GM12878 (cell line): ENCODE measurements around the gene CYP2J2. TPM values are rescaled to one million over a fixed set of nuclear protein-coding genes. Genes with fewer than 3 reads are reported as not detected.
"Not testable (repeated sequence)": the region's sequence is repeated elsewhere in the genome, so short reads cannot be mapped to it uniquely, and the experiment has no call there.

Experiments used
- ATAC-seq: fragments of 200-7000 bp; cut with Tn5 transposase; 3 replicates; pipeline ENCODE4 v1.9.1; 2020; ENCODE audit warnings: mild to moderate bottlenecking, moderate library complexity
- BruUV-seq: library from RNA; stranded (reverse); fragments of 400-500 nt; replicated peaks from 2 replicates; lab custom pipeline; 2021; lab: Mats Ljungman, UMichigan
- CTCF ChIA-PET: fragments of 300-600 bp; sonication (Branson Sonifier 250); formaldehyde crosslinking; extraction: SDS; loops from one replicate; lab custom pipeline; 2021; ENCODE audit warnings: inconsistent platforms; lab: Yijun Ruan, JAX
- POLR2A ChIA-PET: fragments of 350-600 bp; formaldehyde crosslinking; extraction: SDS; loops from one replicate; lab custom pipeline; 2021; ENCODE audit warnings: inconsistent platforms; lab: Charles Lee
- RAD21 ChIA-PET: fragments of 300-600 bp; sonication (Branson Sonifier 250); formaldehyde crosslinking; loops from one replicate; lab custom pipeline; 2023; ENCODE audit warnings: antibody characterized with exemption; ENCODE audit not compliant: unreplicated experiment; lab: Charles Lee
- SMC1A ChIA-PET: fragments of 300-600 bp; sonication (Branson Sonifier 250); formaldehyde crosslinking; loops from one replicate; lab custom pipeline; 2023; ENCODE audit not compliant: unreplicated experiment, uncharacterized antibody; lab: Charles Lee
- DNase-seq: peaks from one replicate; pipeline ENCODE4 v3.0.0-alpha.2; 2011; ENCODE audit warnings: low read depth, low spot score
- FAIRE-seq: peaks from 3 replicates; lab custom pipeline; 2011; peaks lifted over from hg19 to GRCh38; lab: Jason Lieb, UNC
- H2AFZ ChIP-seq: 2 replicates; pipeline ENCODE4 v1.6.0; 2011; ENCODE audit warnings: low read depth, low read length, control low read depth; ENCODE audit not compliant: control insufficient read depth
- H3K27ac ChIP-seq: 2 replicates; pipeline ENCODE4 v1.5.1; 2011; ENCODE audit warnings: control low read depth; ENCODE audit not compliant: control insufficient read depth, insufficient read depth
- H3K27me3 ChIP-seq, 2 experiments: replicated peaks in 1 of 2; 2 replicates each; pipeline versions ENCODE4 v1.6.0 to v1.6.1; 2011; ENCODE audit warnings: low read length in 1 of 2; ENCODE audit not compliant: control insufficient read depth in 2 of 2, insufficient read depth in 2 of 2
- H3K36me3 ChIP-seq, 2 experiments: 2 replicates each; pipeline ENCODE4 v1.5.1; 2011; ENCODE audit warnings: low read length in 1 of 2; ENCODE audit not compliant: control insufficient read depth in 2 of 2, insufficient read depth in 2 of 2
- H3K4me1 ChIP-seq: 2 replicates; pipeline ENCODE4 v1.6.1; 2011; ENCODE audit warnings: mild to moderate bottlenecking, low read length, moderate library complexity, mixed read lengths; ENCODE audit not compliant: control insufficient read depth, insufficient read depth
- H3K4me2 ChIP-seq: 2 replicates; pipeline ENCODE4 v1.6.0; 2011; ENCODE audit warnings: control low read depth; ENCODE audit not compliant: control insufficient read depth, insufficient read depth
- H3K4me3 ChIP-seq: fragments of 200-600 bp; sonication (generic); 2 replicates; pipeline ENCODE4 v1.5.1; 2016
- H3K79me2 ChIP-seq: 2 replicates; pipeline ENCODE4 v1.6.0; 2011; ENCODE audit warnings: low read length; ENCODE audit not compliant: control insufficient read depth, insufficient read depth
- H3K9ac ChIP-seq: 2 replicates; pipeline ENCODE4 v1.8.0; 2011; ENCODE audit warnings: low read length, control low read depth, mixed read lengths; ENCODE audit not compliant: control insufficient read depth, insufficient read depth
- H3K9me3 ChIP-seq: replicated peaks from 3 replicates; pipeline ENCODE4 v1.5.1; 2011; ENCODE audit warnings: mild to moderate bottlenecking, low read length; ENCODE audit not compliant: control insufficient read depth, insufficient read depth
- H4K20me1 ChIP-seq: 2 replicates; pipeline ENCODE4 v1.6.0; 2011; ENCODE audit not compliant: control insufficient read depth, insufficient read depth
- ATF2 ChIP-seq: IDR thresholded peaks from 2 replicates; pipeline ENCODE4 v1.6.1; 2012; ENCODE audit warnings: low read length, inconsistent platforms
- CBFB ChIP-seq: IDR thresholded peaks from 2 replicates; pipeline ENCODE4 v1.6.1; 2016; ENCODE audit warnings: antibody characterized with exemption, low read depth
- FOXK2 ChIP-seq: fragments of 450-650 bp; IDR thresholded peaks from 2 replicates; pipeline ENCODE4 v1.6.1; 2017; ENCODE audit warnings: mild to moderate bottlenecking, moderate library complexity
- RB1 ChIP-seq: fragments of 450-650 bp; formaldehyde crosslinking; IDR thresholded peaks from 2 replicates; pipeline ENCODE4 v1.6.1; 2017; ENCODE audit warnings: mild to moderate bottlenecking, borderline replicate concordance
- SMC3 ChIP-seq: IDR thresholded peaks from 2 replicates; pipeline ENCODE4 v1.6.1; 2011; ENCODE audit warnings: low read length, improper control_type of control experiment, borderline replicate concordance
- YBX1 ChIP-seq: fragments of 450-650 bp; IDR thresholded peaks from 2 replicates; pipeline ENCODE4 v1.6.1; 2016; ENCODE audit warnings: antibody characterized with exemption
- ZNF207 ChIP-seq: fragments of 450-650 bp; IDR thresholded peaks from 2 replicates; pipeline ENCODE4 v1.6.1; 2014; ENCODE audit warnings: antibody characterized with exemption, mild to moderate bottlenecking, borderline replicate concordance
- WGBS: methylation state at CpG from one replicate; pipeline ENCODE4 v1.1.6; 2016; ENCODE audit warnings: low lambda C conversion rate; ENCODE audit not compliant: insufficient replicate concordance, insufficient coverage; ENCODE audit errors: missing lambda C conversion rate; 5-methylcytosine and 5-hydroxymethylcytosine counted together
- in situ Hi-C: fragments of 300-500 bp; cut with MboI; formaldehyde crosslinking; loops from 9 replicates; pipeline ENCODE4 v1.14.3; 2018; ENCODE audit warnings: mixed read lengths
- intact Hi-C: fragments of 100-400 bp; cut with micrococcal nuclease; formaldehyde crosslinking; loops from one replicate; pipeline ENCODE4 v1.14.2; 2022; ENCODE audit not compliant: unreplicated experiment
- polyA plus RNA-seq, 11 experiments: library from polyadenylated mRNA; depleted of rRNA in 4 of 11; unstranded in 6 of 11; stranded (reverse) in 5 of 11; fragments of >200 nt; fragmentation: Nextera tagmentation in 4 of 11; fragmentation: Illumina TruSeq in 1 of 11; extraction: Ambion mirVana in 4 of 11; extraction: Trizol in 1 of 11; gene quantifications; 1 replicate in 1 of 11; 2 replicates in 10 of 11; pipeline versions ENCODE4 v1.2.1 to v1.2.3, GENCODE V29; 2011 to 2016; ENCODE audit warnings: inconsistent platforms in 2 of 11, missing spikeins in 2 of 11, low read depth in 1 of 11
- total RNA-seq, 4 experiments: library from RNA; depleted of rRNA in 3 of 4; stranded (reverse); fragments of >200 nt in 3 of 4; fragmentation: Illumina TruSeq in 1 of 4; extraction: Trizol in 1 of 4; gene quantifications; 2 replicates each; pipeline versions ENCODE4 v1.2.1 to v1.2.3, GENCODE V29; 2013 to 2021
- TF ChIP-seq, protein P1 (sequence below): fragments of 450-650 bp; conservative IDR thresholded peaks from 2 replicates; pipeline ENCODE4 v1.6.1; 2017; ENCODE audit warnings: mild to moderate bottlenecking, moderate library complexity

CYP2J2 gene
- total and polyA plus RNA-seq, 10 of the 15 experiments (the other 5 are each of a cell fraction or from before 2014, with no cell fraction given), result 0.06 to 0.34 (median 0.10) TPM; not detected in 3

DNA sequence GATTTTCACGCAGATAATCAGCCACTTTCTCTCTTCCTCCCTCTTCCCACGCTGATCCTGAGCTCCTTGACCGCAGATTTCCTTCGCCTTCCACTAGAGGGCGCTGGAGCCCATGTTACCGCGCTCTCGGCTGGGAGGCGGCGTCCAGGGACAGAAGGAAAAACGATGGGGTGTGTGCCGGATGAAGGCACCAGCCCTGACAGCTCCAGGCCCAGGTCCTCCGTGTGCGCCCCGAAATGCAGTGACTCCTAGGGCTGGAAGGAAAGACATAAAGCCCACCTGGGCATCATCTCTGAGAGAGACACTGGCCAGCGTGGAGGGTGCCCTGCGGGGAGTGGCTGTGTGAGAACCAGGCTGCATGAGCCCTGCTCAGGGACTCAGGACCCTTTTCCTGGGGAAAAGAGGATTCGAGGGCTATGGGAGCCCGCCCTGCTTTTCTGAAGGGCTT lies 44.9 kb upstream of the CYP2J2 start (continued):
- TF ChIP-seq, protein P1, sequence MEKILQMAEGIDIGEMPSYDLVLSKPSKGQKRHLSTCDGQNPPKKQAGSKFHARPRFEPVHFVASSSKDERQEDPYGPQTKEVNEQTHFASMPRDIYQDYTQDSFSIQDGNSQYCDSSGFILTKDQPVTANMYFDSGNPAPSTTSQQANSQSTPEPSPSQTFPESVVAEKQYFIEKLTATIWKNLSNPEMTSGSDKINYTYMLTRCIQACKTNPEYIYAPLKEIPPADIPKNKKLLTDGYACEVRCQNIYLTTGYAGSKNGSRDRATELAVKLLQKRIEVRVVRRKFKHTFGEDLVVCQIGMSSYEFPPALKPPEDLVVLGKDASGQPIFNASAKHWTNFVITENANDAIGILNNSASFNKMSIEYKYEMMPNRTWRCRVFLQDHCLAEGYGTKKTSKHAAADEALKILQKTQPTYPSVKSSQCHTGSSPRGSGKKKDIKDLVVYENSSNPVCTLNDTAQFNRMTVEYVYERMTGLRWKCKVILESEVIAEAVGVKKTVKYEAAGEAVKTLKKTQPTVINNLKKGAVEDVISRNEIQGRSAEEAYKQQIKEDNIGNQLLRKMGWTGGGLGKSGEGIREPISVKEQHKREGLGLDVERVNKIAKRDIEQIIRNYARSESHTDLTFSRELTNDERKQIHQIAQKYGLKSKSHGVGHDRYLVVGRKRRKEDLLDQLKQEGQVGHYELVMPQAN, result no peak
- TF ChIP-seq ATF2, result no peak
- TF ChIP-seq FOXK2, result no peak
- TF ChIP-seq RB1, result no peak
- TF ChIP-seq YBX1, result no peak
- TF ChIP-seq ZNF207, result 0 out of 2 replicates have a peak, but pooled peaks have one; percentile 47
- TF ChIP-seq SMC3, result peak; percentile 27
- TF ChIP-seq CBFB, result peak; percentile 77

DNA sequence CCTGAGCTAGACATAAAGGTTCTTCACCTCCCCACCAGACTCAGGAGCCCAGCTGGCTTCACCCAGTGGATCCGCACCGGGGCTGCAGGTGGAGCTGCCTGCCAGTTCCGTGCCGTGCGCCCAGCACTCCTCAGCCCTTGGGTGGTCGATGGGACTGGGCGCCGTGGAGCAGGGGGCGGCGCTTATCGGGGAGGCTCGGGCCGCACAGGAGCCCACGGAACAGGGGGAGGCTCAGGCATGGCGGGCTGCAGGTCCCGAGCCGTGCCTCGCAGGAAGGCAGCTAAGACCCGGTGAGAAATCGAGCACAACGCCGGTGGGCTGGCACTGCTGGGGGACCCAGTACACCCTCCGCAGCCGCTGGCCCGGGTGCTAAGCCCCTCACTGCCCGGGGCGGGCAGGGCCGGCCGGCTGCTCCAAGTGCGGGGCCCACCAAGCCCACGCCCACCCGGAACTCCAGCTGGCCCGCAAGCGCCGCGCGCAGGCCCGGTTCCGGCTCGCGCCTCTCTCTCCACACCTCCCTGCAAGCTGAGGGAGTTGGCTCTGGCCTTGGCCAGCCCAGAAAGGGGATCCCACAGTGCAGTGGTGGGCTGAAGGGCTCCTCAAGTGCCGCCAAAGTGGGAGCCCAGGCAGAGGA lies 43.1 kb upstream of the CYP2J2 start:
- H3K79me2 ChIP-seq, H3K36me3 ChIP-seq, H3K4me2 ChIP-seq, H3K4me3 ChIP-seq, RAD21 ChIA-PET, H2AFZ ChIP-seq, H3K9ac ChIP-seq, SMC1A ChIA-PET, H4K20me1 ChIP-seq, H3K9me3 ChIP-seq, H3K27me3 ChIP-seq, POLR2A ChIA-PET, H3K4me1 ChIP-seq, BruUV-seq, H3K27ac ChIP-seq, DNase-seq, FAIRE-seq, ATAC-seq, in situ Hi-C loops: not testable (repeated sequence)
- intact Hi-C loops, result loop anchor here (5.0 to 10.0 kb wide), 4 partner anchors 185 to 1618 kb away; no protein-coding TSS in a partner anchor
- 80% methylated on average over 32 of the region's 42 CpGs for WGBS
- CTCF ChIA-PET, result interaction anchor here (1.1 to 4.0 kb wide), 3 partner anchors 12 to 20 kb away, joined by 3 to 23 read pairs (median 8); no protein-coding TSS in a partner anchor

- FAIRE-seq, BruUV-seq, H3K9me3 ChIP-seq, in situ Hi-C loops, H3K4me2 ChIP-seq, H3K27me3 ChIP-seq, H3K4me1 ChIP-seq, H2AFZ ChIP-seq, H3K79me2 ChIP-seq, H3K36me3 ChIP-seq, ATAC-seq, intact Hi-C loops, SMC1A ChIA-PET, DNase-seq, H3K9ac ChIP-seq, H3K27ac ChIP-seq, RAD21 ChIA-PET, H3K4me3 ChIP-seq, H4K20me1 ChIP-seq: not testable (repeated sequence)
- ChIA-PET CTCF (interaction anchor here (1.1 kb wide), 1 partner anchor 13 kb away, joined by 3 read pairs; no protein-coding TSS in a partner anchor), POLR2A (interaction anchor here (0.5 kb wide), 1 partner anchor 1880 kb away, joined by 4 read pairs; no protein-coding TSS in a partner anchor)
- WGBS, result 70% methylated on average over 17 of the region's 17 CpGs
These were observed 42.2 kb upstream of the CYP2J2 start for GRCh38 chr1:59968746-59969145.
